HG03432 (cell line): ENCODE results near the gene TRMO.
"Not testable (repeated sequence)": the region's sequence is repeated elsewhere in the genome, so short reads cannot be mapped to it uniquely, and the experiment has no call there.

Source experiments
- ATAC-seq: cut with Tn5 transposase; IDR thresholded peaks from one replicate; pipeline ENCODE4 v1.9.1; 2021; ENCODE audit warnings: mild to moderate bottlenecking, moderate library complexity; ENCODE audit not compliant: unreplicated experiment

Gene TRMO, protein sequence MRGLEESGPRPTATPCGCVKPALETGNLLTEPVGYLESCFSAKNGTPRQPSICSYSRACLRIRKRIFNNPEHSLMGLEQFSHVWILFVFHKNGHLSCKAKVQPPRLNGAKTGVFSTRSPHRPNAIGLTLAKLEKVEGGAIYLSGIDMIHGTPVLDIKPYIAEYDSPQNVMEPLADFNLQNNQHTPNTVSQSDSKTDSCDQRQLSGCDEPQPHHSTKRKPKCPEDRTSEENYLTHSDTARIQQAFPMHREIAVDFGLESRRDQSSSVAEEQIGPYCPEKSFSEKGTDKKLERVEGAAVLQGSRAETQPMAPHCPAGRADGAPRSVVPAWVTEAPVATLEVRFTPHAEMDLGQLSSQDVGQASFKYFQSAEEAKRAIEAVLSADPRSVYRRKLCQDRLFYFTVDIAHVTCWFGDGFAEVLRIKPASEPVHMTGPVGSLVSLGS

DNA sequence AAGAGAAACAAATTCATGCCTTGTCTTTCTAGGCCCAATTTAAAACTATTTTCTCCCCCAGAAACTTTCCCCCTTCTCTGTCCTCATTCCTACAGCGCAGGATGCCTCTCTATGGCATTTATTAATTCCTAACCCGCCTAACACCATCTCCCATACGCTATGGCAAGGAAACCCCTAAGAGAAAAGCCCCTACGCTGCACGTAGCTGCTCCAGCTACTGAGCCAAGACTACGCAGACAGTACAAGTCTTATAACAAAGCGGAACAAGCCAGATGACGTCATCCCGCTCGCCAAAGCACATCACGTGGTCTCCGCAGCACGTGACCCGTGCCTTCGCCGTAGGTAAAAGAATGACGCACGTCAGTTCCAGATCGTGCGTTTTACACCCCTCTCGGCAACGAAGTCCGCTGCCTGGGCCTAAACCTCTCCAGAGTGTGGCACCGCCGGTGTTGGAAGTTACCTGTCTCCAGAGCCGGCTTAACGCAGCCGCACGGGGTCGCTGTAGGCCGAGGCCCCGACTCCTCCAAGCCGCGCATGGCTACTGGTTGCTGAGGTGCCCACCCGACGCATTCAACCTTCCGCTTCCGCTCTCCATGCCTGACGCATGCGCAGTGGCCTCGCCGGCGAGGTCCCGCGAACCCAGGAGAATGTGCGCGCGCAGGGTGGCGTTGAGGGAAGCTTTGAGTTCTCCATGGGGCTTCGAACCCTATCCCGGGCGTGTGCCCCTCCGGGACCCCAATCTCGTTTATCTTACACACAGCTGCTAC, at the start of gene TRMO:
Gene TRMO (minus strand): TSS at position 542 of the 766 bp plus-strand sequence. CDS start 7 bp downstream, at position 535.
- ATAC-seq, result peak; percentile 87

DNA sequence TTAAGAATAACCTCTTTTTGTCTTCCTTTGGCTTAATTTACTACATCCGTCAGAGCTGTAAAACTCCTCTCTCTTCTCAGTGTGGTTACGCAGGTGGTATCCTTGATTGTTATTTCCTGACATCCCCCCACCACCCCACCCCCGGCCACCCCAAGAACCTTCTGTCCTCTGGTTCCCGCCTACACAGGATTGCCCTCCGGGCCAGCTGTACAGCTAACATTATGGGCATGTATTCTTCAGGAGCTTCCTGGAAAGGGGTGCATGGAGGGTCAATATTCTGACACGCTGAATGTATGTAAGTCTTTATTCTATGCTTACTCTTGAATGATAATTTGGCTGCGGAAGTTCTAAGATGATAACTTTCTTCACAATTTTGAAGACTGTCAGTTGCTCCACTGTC, 47.9 kb upstream of the TRMO start:
- ATAC-seq, result no peak

DNA sequence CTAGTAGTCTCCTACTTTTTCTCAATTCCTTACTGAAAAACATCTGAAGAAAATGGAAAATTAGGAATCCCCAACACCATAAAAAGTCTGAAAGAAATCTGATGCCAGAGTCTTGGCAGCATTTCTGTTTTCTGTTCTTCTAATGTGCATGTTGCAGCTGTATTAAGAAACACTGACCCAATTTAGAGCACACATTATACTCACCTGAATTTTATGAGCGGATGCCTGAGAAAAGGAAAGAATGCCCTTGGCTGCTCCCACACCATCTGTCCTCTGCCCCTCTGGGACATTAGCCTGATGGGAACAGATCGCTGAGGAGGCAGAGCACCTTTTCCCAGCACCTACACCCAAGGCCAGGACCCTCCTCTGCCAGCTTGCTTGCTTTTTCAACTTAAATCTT, 46.7 kb upstream of the TRMO start:
- no peak for ATAC-seq

DNA sequence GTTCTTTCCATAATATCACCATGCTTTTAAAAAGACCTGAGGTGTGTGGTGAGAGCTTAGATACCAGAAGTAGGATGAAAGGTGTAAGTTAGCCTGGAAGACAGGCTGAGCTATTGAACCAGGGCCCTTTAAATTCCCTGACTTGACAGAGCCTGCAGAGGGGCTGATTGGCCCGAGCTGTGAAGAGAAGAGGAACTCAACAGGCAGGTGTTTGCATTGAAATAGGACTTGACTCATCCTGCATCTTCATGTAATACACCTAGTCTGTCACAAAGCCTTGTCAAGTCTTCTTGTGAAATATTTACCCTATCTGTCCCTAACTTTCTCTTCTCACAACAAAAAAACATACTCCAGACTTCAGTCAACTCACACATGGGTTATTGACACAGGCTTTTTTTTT, 44.2 kb upstream of the TRMO start:
- ATAC-seq, result no peak

DNA sequence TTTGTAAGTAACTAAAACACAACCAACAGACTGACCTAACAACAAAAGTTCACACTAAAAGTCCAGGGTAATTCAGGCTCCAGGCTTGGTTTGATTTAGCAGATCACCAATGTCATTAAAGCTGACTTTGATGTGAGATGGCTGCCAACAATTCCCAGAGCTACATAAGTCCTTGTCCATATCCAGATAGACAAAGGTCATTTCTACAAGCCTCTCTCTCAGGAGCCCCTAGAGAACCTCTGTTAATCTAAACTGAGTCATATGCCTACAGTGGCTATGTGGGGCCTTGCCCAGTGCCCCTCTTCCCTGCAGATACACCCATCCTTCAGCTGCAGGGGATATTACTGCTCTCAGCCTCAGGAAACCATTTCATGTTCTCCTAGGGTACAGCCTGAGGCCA, 42.6 kb upstream of the TRMO start:
- ATAC-seq, result no peak

DNA sequence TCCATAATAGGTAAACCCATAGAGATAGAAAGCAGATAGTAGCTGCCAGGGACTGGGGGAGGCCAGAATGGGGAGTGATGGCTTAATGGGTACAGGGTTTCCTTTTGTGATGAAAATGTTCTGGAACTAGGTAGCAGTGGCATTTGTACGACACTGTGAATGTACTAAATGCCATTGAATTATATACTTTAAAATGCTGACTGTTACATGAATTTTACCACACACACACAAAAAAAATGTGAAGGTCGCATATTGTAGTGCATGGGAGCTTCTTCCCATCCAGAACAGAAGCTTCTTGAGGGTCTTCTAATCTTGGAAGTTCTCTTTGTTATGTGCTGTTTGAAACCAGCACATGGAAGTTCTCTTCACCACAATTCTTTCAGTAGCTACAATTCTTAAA, 40.9 kb upstream of the TRMO start:
- ATAC-seq, result no peak

DNA sequence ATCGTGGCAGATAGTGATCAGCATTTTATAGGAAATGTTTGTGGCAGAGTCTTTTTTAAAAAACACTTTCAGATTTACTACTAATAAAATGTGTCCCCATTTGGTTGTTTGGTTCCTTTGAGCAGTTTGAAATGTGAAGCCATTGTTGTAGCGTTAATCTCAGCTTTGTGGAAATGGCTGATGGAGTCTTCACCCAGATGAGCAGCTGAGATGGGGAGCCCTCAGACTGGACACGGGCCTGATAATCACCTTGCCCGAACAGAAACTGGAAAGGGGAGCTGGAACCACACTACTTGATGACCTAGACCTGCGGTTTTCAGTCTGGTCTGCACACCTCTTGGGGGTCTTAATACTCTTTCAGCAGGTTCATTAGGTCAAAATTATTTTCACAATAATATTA, 40.3 kb upstream of the TRMO start:
- ATAC-seq, result no peak

DNA sequence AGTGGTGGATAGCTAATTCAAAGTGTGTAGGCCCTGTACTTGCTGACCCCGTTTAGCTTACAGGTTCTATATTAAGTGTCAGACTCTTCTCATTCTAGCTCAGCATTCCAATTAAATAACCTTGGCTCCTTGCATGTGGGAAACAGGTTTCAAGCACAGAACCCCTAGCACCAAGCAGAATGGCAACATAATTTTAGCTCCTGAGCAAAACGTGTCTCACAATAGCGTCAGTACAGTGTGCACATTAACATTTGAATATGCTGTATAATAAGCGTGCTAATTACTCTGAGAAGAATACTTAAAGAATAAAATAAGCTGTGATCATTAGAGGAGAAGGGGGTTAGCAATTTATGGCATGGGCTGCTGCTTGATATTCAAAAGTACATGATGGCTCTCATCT, 39.8 kb upstream of the TRMO start:
- no peak for ATAC-seq

DNA sequence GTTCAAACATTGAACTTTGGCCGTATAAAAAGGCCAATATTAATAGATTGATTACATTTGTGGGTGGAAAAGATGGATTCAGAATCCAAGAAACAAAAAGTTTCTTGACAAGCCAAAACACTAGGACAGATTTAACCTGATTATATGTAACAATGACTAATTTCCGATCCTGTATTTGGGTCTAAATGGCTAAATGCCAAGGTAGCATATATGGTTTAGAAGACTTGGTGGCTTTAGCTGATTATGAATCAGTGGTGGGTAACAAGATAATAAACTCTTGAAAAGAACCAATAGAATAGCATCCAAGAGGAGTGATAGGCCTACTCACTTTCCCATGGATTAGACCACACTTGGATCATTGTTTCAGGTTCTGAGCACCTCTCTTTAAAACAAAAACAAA, 39.1 kb upstream of the TRMO start:
- no peak for ATAC-seq

DNA sequence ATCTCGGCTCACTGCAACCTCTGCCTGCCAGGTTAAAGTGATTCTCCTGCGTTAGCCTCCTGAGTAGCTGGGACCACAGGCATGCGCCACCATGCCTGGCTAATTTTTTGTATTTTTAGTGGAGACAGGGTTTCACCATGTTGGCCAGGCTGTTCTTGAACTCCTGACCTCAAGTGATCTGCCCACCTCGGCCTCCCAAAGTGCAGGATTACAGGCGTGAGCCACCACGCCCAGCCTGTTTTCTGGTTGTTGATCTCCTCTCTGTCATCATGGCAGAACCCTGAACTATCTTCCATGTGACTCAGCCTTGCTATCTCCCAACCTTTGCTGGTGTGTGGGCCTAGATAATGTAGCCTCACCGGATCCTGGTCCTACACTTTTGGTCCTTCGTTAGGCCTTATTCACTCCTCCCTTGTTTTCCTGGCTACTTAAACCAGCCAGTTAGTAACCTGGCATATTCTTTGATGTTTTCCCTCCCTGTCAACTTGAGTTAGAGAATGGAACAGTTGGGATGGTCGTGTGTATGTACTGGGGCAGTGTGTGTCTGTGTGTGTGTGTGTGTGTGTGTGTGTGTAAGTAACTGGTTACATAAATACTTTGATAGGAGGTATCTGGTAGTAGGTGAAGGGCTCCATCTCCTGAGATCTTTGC, 38.5 kb upstream of the TRMO start:
- not testable (repeated sequence) for ATAC-seq

DNA sequence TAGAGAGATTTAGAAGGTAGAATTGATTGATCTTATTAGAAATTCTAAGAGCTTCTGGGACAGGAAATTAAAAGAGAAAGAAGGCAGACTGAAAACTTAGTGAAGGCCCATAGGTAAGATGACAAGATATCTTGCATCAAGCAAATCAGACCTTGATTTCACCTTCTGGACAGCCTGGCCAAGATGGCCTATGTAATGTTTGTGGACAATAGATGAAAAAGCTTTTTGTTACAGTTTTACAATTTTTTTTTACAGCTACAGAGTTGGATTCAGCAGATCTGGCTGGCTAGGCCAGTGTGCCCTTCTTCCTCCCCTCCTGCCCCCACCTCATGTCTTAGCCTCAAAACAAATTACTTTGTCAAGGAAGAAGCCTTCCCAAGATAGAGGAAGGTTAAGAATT, 37.3 kb upstream of the TRMO start:
- no peak for ATAC-seq

DNA sequence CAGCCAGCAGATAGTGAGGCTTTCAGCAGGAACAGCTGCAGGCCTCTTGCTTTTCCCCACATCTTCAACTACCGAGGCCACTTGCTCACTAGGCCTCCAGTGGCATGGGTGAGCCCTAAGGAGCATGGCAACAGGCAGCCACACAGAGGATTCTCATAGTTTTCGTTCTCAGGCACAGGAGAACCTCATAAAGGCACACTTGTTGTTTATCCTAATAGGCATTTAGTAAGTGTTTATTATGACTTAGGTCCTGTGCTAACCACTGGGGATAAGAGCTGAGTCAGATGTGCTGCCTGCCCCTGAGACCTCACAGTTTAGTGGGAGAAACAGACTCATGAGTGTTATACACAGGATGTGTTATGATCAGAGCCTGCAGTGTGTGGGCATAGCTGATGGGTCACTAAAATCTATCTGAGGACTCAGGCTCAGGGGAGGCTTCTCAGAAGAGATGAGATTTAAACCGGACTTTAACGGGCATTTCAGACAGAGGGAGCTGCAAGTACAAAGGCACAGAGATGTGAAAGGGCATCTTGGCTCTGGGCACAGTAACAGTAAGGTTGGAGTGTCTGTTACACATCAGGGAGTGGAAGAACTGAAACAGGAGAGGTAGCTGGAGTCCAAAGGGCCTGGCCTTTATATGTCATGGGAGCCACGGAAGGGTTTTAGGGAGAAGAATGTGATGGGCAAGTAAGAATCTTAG, 36.7 kb upstream of the TRMO start:
- ATAC-seq, result no peak

DNA sequence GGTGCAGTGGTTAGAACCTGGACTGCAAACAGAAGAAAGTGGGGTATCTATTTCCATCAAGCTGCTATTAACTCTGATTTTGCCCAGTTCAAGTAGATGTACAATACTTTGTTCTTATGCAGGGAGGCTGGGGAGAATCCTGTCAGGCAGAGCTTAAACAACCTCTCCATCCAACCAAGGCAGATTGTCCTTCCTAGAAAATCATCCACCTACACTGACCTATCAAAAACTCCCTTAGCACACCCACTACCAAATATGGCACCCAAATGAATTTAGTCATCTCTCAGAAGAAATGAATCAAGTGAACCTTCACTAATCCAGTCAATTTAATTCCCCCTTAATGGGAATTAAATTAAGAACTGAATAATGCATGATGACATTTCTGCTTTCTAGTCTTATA, 34.0 kb upstream of the TRMO start:
- ATAC-seq, result no peak

DNA sequence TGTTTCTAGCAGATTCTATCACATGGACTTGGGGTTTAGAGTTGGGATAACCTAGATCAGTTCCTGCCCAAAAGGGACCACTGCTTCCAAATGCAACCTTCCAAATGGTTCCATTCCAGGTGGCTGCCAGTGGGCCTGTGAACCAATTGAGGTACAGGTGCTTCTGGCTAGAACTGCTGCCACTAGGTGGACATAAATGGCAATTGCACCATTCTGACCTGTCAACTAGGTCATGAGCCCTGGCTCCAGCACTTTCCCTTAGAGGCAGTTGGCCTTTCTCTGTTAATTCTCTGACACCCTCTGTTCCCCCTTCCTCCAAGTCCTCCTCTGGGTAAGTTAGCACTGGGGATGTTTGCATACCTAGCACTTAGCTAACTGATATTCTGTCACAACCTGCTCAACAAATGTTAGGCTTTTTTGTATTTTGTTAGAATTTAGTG, 32.3 kb upstream of the TRMO start:
- ATAC-seq, result peak; percentile 70

DNA sequence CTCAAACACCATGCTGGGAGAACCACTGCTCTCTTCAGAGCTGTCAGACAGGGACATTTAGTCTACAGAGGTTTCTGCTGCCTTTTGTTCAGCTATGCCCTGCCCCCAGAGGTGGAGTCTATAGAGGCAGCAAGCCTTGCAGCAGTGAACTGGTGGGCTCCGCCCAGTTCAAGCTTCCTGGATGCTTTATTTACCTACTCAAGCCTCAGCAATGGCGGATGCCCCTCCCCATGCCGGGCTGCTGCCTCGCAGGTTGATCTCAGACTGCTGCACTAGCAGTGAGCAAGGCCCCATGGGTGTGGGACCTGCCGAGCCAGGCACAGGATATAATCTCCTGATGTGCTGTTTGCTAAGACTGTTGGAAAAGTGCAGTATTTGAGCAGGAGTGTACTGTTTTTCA, 28.6 kb upstream of the TRMO start:
- ATAC-seq, result not testable (repeated sequence)

DNA sequence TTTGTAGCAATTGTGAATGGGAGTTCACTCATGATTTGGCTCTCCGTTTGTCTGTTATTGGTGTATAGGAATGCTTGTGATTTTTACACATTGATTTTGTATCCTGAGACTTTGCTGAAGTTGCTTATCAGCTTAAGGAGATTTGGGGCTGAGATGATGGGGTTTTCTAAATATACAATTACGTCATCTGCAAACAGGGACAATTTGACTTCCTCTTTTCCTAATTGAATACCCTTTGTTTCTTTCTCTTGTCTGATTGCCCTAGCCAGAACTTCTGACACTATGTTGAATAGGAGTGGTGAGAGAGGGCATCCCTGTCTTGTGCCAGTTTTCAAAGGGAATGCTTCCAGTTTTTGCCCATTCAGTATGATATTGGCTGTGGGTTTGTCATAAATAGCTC, 24.8 kb upstream of the TRMO start:
- ATAC-seq, result not testable (repeated sequence)

DNA sequence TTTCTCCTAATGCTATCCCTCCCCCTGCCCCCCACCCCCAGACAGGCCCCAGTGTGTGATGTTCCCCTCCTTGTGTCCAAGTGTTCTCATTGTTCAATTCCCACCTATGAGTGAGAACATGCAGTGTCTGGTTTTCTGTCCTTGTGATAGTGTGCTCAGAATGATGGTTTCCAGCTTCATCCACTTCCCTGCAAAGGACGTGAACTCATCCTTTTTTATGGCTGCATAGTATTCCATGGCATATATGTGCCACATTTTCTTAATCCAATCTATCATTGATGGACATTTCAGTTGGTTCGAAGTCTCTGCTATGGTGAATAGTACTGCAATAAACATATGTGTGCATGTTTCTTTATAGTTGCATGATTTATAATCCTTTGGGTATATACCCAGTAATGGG, 23.2 kb upstream of the TRMO start:
- ATAC-seq, result not testable (repeated sequence)

DNA sequence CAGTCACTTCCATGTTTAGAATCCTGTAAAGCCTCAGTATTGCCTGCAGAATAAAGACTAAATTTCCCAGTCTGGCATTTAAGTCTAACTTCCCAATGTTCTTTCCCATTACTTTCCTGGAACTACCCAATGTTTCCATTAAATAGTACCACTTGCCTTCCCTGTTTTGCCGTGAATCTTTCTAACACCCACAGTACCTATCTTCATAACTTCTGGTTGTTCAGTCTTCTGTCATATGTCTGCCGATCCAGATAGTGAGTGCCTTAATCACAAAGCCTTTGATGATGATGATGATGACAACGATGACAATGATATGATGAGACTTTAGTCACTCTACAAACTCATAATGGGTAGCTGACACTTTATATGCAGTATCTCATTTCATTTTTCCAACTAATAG, 22.3 kb upstream of the TRMO start:
- ATAC-seq, result no peak

DNA sequence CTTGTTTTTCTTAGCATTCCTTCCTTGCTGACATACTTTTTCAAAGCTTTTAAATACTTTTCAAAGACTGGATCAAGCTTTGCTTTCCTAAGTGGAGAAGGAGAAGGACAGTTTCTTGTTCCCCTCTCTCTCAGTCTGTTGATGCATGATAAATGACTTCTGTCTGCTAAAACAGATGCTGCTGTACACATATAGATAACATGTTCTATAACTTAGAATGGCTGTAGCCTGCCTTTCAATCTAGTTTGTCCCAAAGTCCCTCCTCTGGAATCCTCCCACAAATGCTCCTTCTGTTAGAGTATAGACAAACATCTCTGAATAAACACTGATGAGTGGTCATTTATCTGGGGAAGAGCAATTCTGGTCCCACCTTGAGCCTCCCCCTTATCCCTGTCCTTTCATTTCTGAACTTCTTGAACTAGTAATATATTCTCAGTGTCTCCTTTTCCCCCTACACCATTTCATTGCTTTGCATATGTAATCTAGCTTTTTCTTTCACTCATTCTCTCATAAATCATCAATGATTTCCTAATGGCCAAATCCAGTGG, 21.1 kb upstream of the TRMO start:
- no peak for ATAC-seq

DNA sequence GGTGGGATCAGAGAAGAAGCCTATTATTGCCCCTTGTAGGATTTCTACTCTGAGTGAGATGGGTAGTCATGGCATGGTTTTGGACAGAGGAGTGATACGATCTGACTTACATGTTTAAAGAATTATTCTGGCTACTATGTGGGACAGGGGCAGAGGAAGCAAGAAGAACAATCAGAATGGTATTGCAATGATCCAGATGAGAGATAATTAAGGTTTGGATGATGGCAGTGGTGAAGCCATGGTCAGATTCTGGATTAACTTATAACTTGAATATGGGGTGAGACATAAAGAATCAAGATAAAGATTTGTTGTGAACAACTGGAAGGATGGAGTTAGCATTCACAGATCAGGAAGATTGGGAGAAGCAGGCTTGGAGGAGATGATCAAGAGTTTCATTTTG, 19.0 kb upstream of the TRMO start:
- no peak for ATAC-seq

DNA sequence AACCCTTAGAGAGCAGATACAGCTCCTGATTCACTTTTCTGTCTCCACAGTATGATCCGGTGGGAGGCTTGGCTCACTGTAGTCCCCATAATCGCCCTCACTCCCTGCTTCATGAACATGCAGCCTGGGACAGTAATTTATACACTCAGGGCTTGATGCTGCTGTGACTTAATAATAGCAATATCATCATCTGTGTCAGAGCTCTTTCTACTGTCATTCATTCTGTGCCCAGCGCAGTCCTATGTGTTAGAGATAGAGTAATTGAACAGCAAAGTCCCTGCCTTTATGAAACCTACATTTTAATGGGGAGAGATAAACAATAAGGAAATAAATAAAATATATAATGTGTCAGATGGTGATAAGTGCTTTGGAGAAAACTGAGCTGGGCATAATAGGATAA, 18.4 kb upstream of the TRMO start:
- ATAC-seq, result no peak
